Kidney (tissue), 14 donors: Measurements from ENCODE around the gene RTEL1. TPM values are rescaled to one million over a fixed set of nuclear protein-coding genes. Genes with fewer than 3 reads are reported as not detected.
"Not testable (repeated sequence)": the region's sequence is repeated elsewhere in the genome, so short reads cannot be mapped to it uniquely, and the experiment has no call there.

Experiments
- DNase-seq, 5 donors: peaks; one replicate each; pipeline ENCODE4 v3.0.0-alpha.2; 2013 to 2020
- FAIRE-seq: peaks from 2 replicates; lab custom pipeline; 2012; peaks lifted over from hg19 to GRCh38; lab: Jason Lieb, UNC
- H3K27ac ChIP-seq, 2 donors: one replicate each; pipeline ENCODE4 v1.7.0; 2013; ENCODE audit warnings: low read depth in 2 of 2, low read length in 2 of 2, inconsistent platforms in 1 of 2
- H3K27me3 ChIP-seq: one replicate; pipeline ENCODE4 v1.7.1; 2013; ENCODE audit warnings: low read length, inconsistent platforms; ENCODE audit not compliant: control insufficient read depth, insufficient read depth
- H3K36me3 ChIP-seq, 3 donors: one replicate each; pipeline versions ENCODE4 v1.7.0 to v1.7.1; 2013; ENCODE audit warnings: low read length in 3 of 3, control low read depth in 1 of 3, inconsistent platforms in 1 of 3; ENCODE audit not compliant: insufficient read depth in 3 of 3, control insufficient read depth in 2 of 3
- H3K4me1 ChIP-seq, 3 donors: one replicate each; pipeline versions ENCODE4 v1.7.0 to v1.7.1; 2013; ENCODE audit warnings: low read length in 3 of 3, inconsistent platforms in 1 of 3, low read depth in 1 of 3; ENCODE audit not compliant: control insufficient read depth in 2 of 3, insufficient read depth in 2 of 3
- H3K4me3 ChIP-seq, 3 donors: one replicate each; pipeline versions ENCODE4 v1.7.0 to v1.8.1; 2013; ENCODE audit warnings: low read length in 3 of 3, control low read depth in 1 of 3, inconsistent platforms in 1 of 3
- H3K9ac ChIP-seq, 3 donors: one replicate each; pipeline versions ENCODE4 v1.7.0 to v1.7.1; 2013; ENCODE audit warnings: low read length in 3 of 3, control low read depth in 1 of 3, inconsistent platforms in 1 of 3
- H3K9me3 ChIP-seq, 3 donors: one replicate each; pipeline versions ENCODE4 v1.7.0 to v1.7.1; 2013; ENCODE audit warnings: low read length in 3 of 3, control low read depth in 1 of 3, inconsistent platforms in 1 of 3; ENCODE audit not compliant: control insufficient read depth in 2 of 3, insufficient read depth in 1 of 3
- intact Hi-C: fragments of 100-400 bp; cut with DNase I; formaldehyde crosslinking; loops from one replicate; pipeline ENCODE4 v1.11.1; 2022
- polyA plus RNA-seq: library from polyadenylated mRNA; stranded (reverse); fragments of 350-450 nt; fragmentation: Illumina TruSeq; extraction: RNeasy Lipid Tissue Mini Kit (QIAGEN cat#74804); gene quantifications from one replicate; pipeline ENCODE4 v1.2.3, GENCODE V29; 2014; ENCODE audit warnings: low read depth, low replicate concordance; ENCODE audit not compliant: insufficient read depth
- total RNA-seq: library from RNA; stranded (reverse); fragmentation: NEBNext Ultra II Directional; extraction: Animal tissue kit (Norgen Biotek cat#: 25700); gene quantifications from one replicate; pipeline ENCODE4 v1.2.1, GENCODE V29; 2021
- TF ChIP-seq, protein P1 (sequence below): IDR thresholded peaks from 3 replicates; pipeline ENCODE4 v1.5.1; 2012; ENCODE audit warnings: mild to moderate bottlenecking, moderate library complexity, borderline replicate concordance; ENCODE audit not compliant: insufficient read depth; ENCODE audit errors: extremely low read depth
- donor health status: control.
- donor health status: control.
- donor health status: control.
- donor health status: control.
- donor health status: control.
- donor health status: DM: yes; HTN: yes; CAD: no.
- donor health status: Normal renal cell carcinoma (clear cell type).

The RTEL1 gene
- total and polyA plus RNA-seq, 2 donors from 2014 or later = 5.3 to 37.7 TPM

GRCh38 chr20:63658749-63659187, 656 bp downstream of the RTEL1 start:
- peaks cover 0 to 19% (median 3%) of the 10 kb centered on the region in 3 donors for H3K4me1 ChIP-seq
- FAIRE-seq (no peak), DNase-seq (no peak)
- peak overlapping the region; percentile 37 to 89 (median 83) for H3K9ac ChIP-seq
- peak overlapping the region; percentile 79 to 94 (median 91) for H3K4me3 ChIP-seq
- H3K9me3 ChIP-seq = no peaks in the 10 kb centered on the region
- peak overlapping the region; percentile 74 to 81 for H3K27ac ChIP-seq
- H3K27me3 ChIP-seq = no peaks in the 10 kb centered on the region
- intact Hi-C loops = no loop called here
- TF ChIP-seq, protein P1, sequence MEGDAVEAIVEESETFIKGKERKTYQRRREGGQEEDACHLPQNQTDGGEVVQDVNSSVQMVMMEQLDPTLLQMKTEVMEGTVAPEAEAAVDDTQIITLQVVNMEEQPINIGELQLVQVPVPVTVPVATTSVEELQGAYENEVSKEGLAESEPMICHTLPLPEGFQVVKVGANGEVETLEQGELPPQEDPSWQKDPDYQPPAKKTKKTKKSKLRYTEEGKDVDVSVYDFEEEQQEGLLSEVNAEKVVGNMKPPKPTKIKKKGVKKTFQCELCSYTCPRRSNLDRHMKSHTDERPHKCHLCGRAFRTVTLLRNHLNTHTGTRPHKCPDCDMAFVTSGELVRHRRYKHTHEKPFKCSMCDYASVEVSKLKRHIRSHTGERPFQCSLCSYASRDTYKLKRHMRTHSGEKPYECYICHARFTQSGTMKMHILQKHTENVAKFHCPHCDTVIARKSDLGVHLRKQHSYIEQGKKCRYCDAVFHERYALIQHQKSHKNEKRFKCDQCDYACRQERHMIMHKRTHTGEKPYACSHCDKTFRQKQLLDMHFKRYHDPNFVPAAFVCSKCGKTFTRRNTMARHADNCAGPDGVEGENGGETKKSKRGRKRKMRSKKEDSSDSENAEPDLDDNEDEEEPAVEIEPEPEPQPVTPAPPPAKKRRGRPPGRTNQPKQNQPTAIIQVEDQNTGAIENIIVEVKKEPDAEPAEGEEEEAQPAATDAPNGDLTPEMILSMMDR = no peak
- peaks cover 0 to 11% (median 4%) of the 10 kb centered on the region in 3 donors for H3K36me3 ChIP-seq

GRCh38 chr20:63659370-63659769, 1.3 kb downstream of the RTEL1 start:
- DNase-seq (peak in 2 of 5 donors; percentile 48 to 75), FAIRE-seq (no peak)
- intact Hi-C loops = no loop called here
- Histone ChIP-seq H3K4me1 (peaks cover 0 to 16% (median 0%) of the 10 kb centered on the region in 3 donors), H3K27me3 (no peaks in the 10 kb centered on the region), H3K9ac (peak overlapping the region in 2 of 3 donors; percentile 37 to 89), H3K4me3 (peak overlapping the region; percentile 79 to 94 (median 91)), H3K9me3 (no peaks in the 10 kb centered on the region), H3K27ac (peak overlapping the region in 1 of 2 donors; percentile 81), H3K36me3 (peaks cover 0 to 11% (median 4%) of the 10 kb centered on the region in 3 donors)
- TF ChIP-seq, protein P1 = no peak

GRCh38 chr20:63660174-63660573, 2.1 kb downstream of the RTEL1 start:
- H3K4me3 ChIP-seq, FAIRE-seq, H3K9me3 ChIP-seq, H3K9ac ChIP-seq, H3K27me3 ChIP-seq, H3K27ac ChIP-seq, DNase-seq, intact Hi-C loops: not testable (repeated sequence)
- Histone ChIP-seq H3K4me1 (peaks cover 0 to 16% (median 0%) of the 10 kb centered on the region in 3 donors), H3K36me3 (peaks cover 0 to 11% (median 4%) of the 10 kb centered on the region in 3 donors)

DNA sequence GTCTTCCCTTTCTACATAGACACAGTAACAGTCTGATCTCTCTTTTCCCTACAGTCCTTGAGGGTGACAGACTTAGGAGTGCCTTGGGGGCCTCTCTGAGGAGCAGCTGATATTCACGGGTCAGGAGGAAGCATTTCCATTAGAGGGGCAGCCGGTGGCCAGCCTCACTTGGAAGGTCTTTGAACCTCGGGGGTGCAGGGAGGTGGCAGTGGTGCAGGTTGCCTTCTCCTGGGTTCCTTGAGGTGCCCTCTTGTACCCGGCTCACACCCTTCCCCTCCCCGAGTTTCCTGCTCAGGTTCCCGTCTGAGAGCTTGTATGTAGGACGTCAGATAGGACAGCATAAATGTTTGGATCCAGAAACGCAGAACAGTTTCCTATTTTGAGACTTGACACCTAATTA, 2.5 kb downstream of the RTEL1 start:
- no peak for DNase-seq
- Histone ChIP-seq H3K27ac (no peak overlapping the region), H3K36me3 (peaks cover 0 to 11% (median 4%) of the 10 kb centered on the region in 3 donors), H3K9me3 (no peaks in the 10 kb centered on the region), H3K27me3 (no peaks in the 10 kb centered on the region), H3K4me1 (peaks cover 0 to 14% (median 0%) of the 10 kb centered on the region in 3 donors), H3K4me3 (no peak overlapping the region), H3K9ac (no peak overlapping the region)
- no peak for FAIRE-seq
- TF ChIP-seq, protein P1 = no peak
- intact Hi-C loops = no loop called here
